Measurements from ENCODE around the gene MPP3. TPM values are rescaled to one million over a fixed set of nuclear protein-coding genes. Genes with fewer than 3 reads are reported as not detected.

Gene MPP3
- total RNA-seq, 1 experiment from 2014 or later: 6.9 TPM

- peaks cover 4% of the 10 kb centered on the region for H3K23me2 ChIP-seq (ENCODE audit: insufficient read length, low read depth, low read length, poor library complexity, severe bottlenecking)
Measured at GRCh38 chr17:43784068-43784467, 48.9 kb downstream of the MPP3 start.

More at GRCh38 chr17:43784068-43784467, 48.9 kb downstream of the MPP3 start:
- H4K5ac ChIP-seq (ENCODE audit: insufficient read length, low read depth, low read length): no peak overlapping the region
- H3K27me3 ChIP-seq (ENCODE audit: insufficient read depth, low read length): no peaks in the 10 kb centered on the region
- no peak overlapping the region for H3K14ac ChIP-seq (ENCODE audit: insufficient read depth, low read length)
- H3K4me2 ChIP-seq (ENCODE audit: insufficient read depth, insufficient read length, low read length): no peak overlapping the region
- H3K18ac ChIP-seq (ENCODE audit: insufficient read length, low read depth, low read length): no peak overlapping the region
- no peaks in the 10 kb centered on the region for H3K4me1 ChIP-seq (ENCODE audit: insufficient read depth, low read length)
- H2BK120ac ChIP-seq (ENCODE audit: low read depth, low read length, poor library complexity, severe bottlenecking): no peak overlapping the region
- H3K4ac ChIP-seq (ENCODE audit: low read depth, low read length): no peak overlapping the region
- no peak for TF ChIP-seq CTCF (conservative IDR thresholded peaks at IDR 0.05)
- peaks cover 31% of the 10 kb centered on the region for H3K27me3 Mint-ChIP-seq (ENCODE audit: low read depth)
- no peak overlapping the region for H3K56ac ChIP-seq (ENCODE audit: insufficient read length, low read depth, low read length)
- no peak overlapping the region for H2BK5ac ChIP-seq (ENCODE audit: insufficient read length, low read length)
- H2BK15ac ChIP-seq (ENCODE audit: low read depth, low read length): no peak overlapping the region
- H3K9ac ChIP-seq (ENCODE audit: extremely low read depth, insufficient read length, low read length): no peak overlapping the region
- no peak overlapping the region for H3K23ac ChIP-seq (ENCODE audit: insufficient read length, low read depth, low read length)
- H3K4me1 Mint-ChIP-seq: peaks cover 11 to 12% of the 10 kb centered on the region in 2 experiments
- H3K4me3 Mint-ChIP-seq: no peak overlapping the region
- no CpG with 5 or more reads among the region's 2 CpGs for WGBS (ENCODE audit: extremely low coverage, insufficient read length, low lambda C conversion rate)
- no peaks in the 10 kb centered on the region for H3K36me3 Mint-ChIP-seq (ENCODE audit: insufficient read depth in 1 of 3, low read depth in 3 of 3)
- no peaks in the 10 kb centered on the region for H3K9me3 Mint-ChIP-seq
- DNase-seq: no peak
- H4K8ac ChIP-seq (replicated peaks; ENCODE audit: insufficient read length, low read depth, low read length): no peak overlapping the region
- H4K20me1 ChIP-seq (ENCODE audit: control insufficient read depth, insufficient read depth, insufficient read length): no peaks in the 10 kb centered on the region
- no peaks in the 10 kb centered on the region for H3K79me2 ChIP-seq (ENCODE audit: insufficient read depth, low read length)
- no peak overlapping the region for H2AFZ ChIP-seq (ENCODE audit: low read length)
- H3K27ac ChIP-seq (ENCODE audit: insufficient read length, low read depth, low read length): no peak overlapping the region
- H3K27ac Mint-ChIP-seq: no peak overlapping the region
- no peak overlapping the region for H3T11ph ChIP-seq (ENCODE audit: low read length)
- no peaks in the 10 kb centered on the region for H3K9me3 ChIP-seq (ENCODE audit: control insufficient read depth, low read depth, low read length)
- H2BK12ac ChIP-seq (ENCODE audit: insufficient read length, low read depth, low read length): no peak overlapping the region
- no peak overlapping the region for H2BK20ac ChIP-seq (ENCODE audit: low read depth, low read length, poor library complexity, severe bottlenecking)
- no peak overlapping the region for H2AK5ac ChIP-seq (ENCODE audit: insufficient read length, low read length)
- no peak overlapping the region for H4K91ac ChIP-seq (ENCODE audit: insufficient read length, low read depth, low read length)
- no peaks in the 10 kb centered on the region for H3K79me1 ChIP-seq (ENCODE audit: insufficient read depth, low read depth, low read length, poor library complexity, severe bottlenecking)

Data from H9 (cell line).